Smooth muscle cell of trachea (primary cell): ENCODE data around the gene SLC46A2. TPM values are rescaled to one million over a fixed set of nuclear protein-coding genes. Genes with fewer than 3 reads are reported as not detected.

Experiments used
- total RNA-seq: library from RNA; depleted of rRNA; stranded (reverse); fragments of >200 nt; gene quantifications from 2 replicates; pipeline ENCODE4 v1.2.1, GENCODE V29; 2014

The SLC46A2 gene
- total RNA-seq: not detected in 2 replicates

GRCh38 chr9:112890106-112891081, at the start of gene SLC46A2:
SLC46A2 (minus strand) TSS chr9:112890876; CDS start chr9:112890681, 195 bp downstream.

Other genes starting within 250 kb of the SLC46A2 start
- gene INIP, start 172.8 kb downstream of the SLC46A2 start, total RNA-seq: 16.4 and 31.6 TPM in 2 replicates
- gene SNX30, start 140.1 kb downstream of the SLC46A2 start, total RNA-seq: 17.6 and 24.8 TPM in 2 replicates
- gene ZNF883, start 121.3 kb upstream of the SLC46A2 start, total RNA-seq: 3.9 and 7.9 TPM in 2 replicates
- gene ZFP37, start 165.8 kb upstream of the SLC46A2 start, total RNA-seq: 3.0 and 5.2 TPM in 2 replicates